OCI-LY7 (cell line): ENCODE data around the gene MERTK. TPM values are rescaled to one million over a fixed set of nuclear protein-coding genes. Genes with fewer than 3 reads are reported as not detected.

ENCODE experiments used
- BruUV-seq: library from RNA; stranded (reverse); fragments of 400-500 nt; replicated peaks from 2 replicates; lab custom pipeline; 2021; lab: Mats Ljungman, UMichigan
- CTCF ChIA-PET: fragments of 300-600 bp; sonication (Branson Sonifier 250); formaldehyde crosslinking; loops from one replicate; lab custom pipeline; 2022; ENCODE audit warnings: antibody characterized with exemption; ENCODE audit not compliant: unreplicated experiment; lab: Charles Lee
- POLR2A ChIA-PET: fragments of 300-600 bp; sonication (Branson Sonifier 250); formaldehyde crosslinking; loops from one replicate; lab custom pipeline; 2022; ENCODE audit warnings: antibody characterized with exemption; lab: Charles Lee
- DNase-seq: peaks from one replicate; pipeline ENCODE4 v3.0.0-alpha.2; 2015; ENCODE audit warnings: low spot score
- H2AFZ ChIP-seq: fragments of 200-600 bp; sonication (generic), shearing (Covaris generic); 2 replicates; pipeline ENCODE4 v1.6.1; 2014; ENCODE audit warnings: mild to moderate bottlenecking, antibody characterized with exemption, low read length, moderate library complexity
- H3K27ac ChIP-seq: fragments of 200-600 bp; sonication (generic); 2 replicates; pipeline ENCODE4 v1.5.1; 2014; ENCODE audit warnings: mixed run types, low read depth, mild to moderate bottlenecking, moderate library complexity, low read length, inconsistent platforms; ENCODE audit not compliant: poor library complexity, severe bottlenecking
- H3K36me3 ChIP-seq: fragments of 200-600 bp; sonication (generic); 2 replicates; pipeline ENCODE4 v1.6.1; 2014; ENCODE audit warnings: mild to moderate bottlenecking, antibody characterized with exemption, low read length, moderate library complexity, mixed read lengths; ENCODE audit not compliant: insufficient read depth
- H3K4me1 ChIP-seq: fragments of 200-600 bp; sonication (generic); 2 replicates; pipeline ENCODE4 v1.5.1; 2014; ENCODE audit warnings: mild to moderate bottlenecking, low read length; ENCODE audit not compliant: insufficient read depth, poor library complexity, severe bottlenecking
- H3K4me2 ChIP-seq: fragments of 200-600 bp; sonication (generic); 2 replicates; pipeline ENCODE4 v1.6.1; 2014; ENCODE audit warnings: mild to moderate bottlenecking, low read length
- H3K4me3 ChIP-seq: fragments of 200-600 bp; sonication (generic); 2 replicates; pipeline ENCODE4 v1.5.1; 2014; ENCODE audit warnings: mild to moderate bottlenecking, low read depth, low read length; ENCODE audit not compliant: poor library complexity, severe bottlenecking
- H3K79me2 ChIP-seq: fragments of 200-600 bp; sonication (generic); 2 replicates; pipeline ENCODE4 v1.6.1; 2016; ENCODE audit warnings: low read depth, mild to moderate bottlenecking, low read length, moderate library complexity, mixed read lengths; ENCODE audit not compliant: insufficient read depth
- H3K9me2 ChIP-seq: fragments of 200-600 bp; sonication (generic); 2 replicates; pipeline ENCODE4 v1.6.1; 2016; ENCODE audit warnings: mild to moderate bottlenecking, low read length, mixed read lengths; ENCODE audit not compliant: insufficient read depth
- H3K9me3 ChIP-seq: fragments of 200-600 bp; sonication (generic); 2 replicates; pipeline ENCODE4 v1.6.1; 2014; ENCODE audit warnings: mild to moderate bottlenecking, mixed run types, low read length, mixed read lengths
- H4K20me1 ChIP-seq: fragments of 200-600 bp; sonication (generic); 2 replicates; pipeline ENCODE4 v1.6.1; 2014; ENCODE audit warnings: mild to moderate bottlenecking, antibody characterized with exemption, low read length, moderate library complexity, mixed read lengths; ENCODE audit not compliant: insufficient read depth
- EZH2phosphoT487 ChIP-seq: fragments of 200-600 bp; sonication (generic); IDR thresholded peaks from 2 replicates; pipeline ENCODE4 v1.6.1; 2018; ENCODE audit warnings: low read depth, borderline replicate concordance, mild to moderate bottlenecking, mixed run types, antibody characterized with exemption, low read length, moderate library complexity, mixed read lengths
- intact Hi-C: fragments of 100-400 bp; cut with micrococcal nuclease; formaldehyde crosslinking; loops from one replicate; pipeline ENCODE4 v1.10.0; 2022; ENCODE audit not compliant: unreplicated experiment
- total RNA-seq, 2 experiments: library from RNA; depleted of rRNA in 1 of 2; stranded (reverse); fragments of >200 nt in 1 of 2; shearing (Covaris generic) in 1 of 2; gene quantifications; 2 replicates each; pipeline ENCODE4 v1.2.3, GENCODE V29; 2014 to 2022
- TF ChIP-seq, protein P1 (sequence below): fragments of 200-600 bp; sonication (generic); conservative IDR thresholded peaks from 2 replicates; pipeline ENCODE4 v1.5.1; 2014; ENCODE audit warnings: mild to moderate bottlenecking, antibody characterized with exemption, low read length, moderate library complexity, mixed read lengths

MERTK gene
- total RNA-seq, 2 experiments from 2014 or later: 0.38 TPM; not detected in 1

DNA sequence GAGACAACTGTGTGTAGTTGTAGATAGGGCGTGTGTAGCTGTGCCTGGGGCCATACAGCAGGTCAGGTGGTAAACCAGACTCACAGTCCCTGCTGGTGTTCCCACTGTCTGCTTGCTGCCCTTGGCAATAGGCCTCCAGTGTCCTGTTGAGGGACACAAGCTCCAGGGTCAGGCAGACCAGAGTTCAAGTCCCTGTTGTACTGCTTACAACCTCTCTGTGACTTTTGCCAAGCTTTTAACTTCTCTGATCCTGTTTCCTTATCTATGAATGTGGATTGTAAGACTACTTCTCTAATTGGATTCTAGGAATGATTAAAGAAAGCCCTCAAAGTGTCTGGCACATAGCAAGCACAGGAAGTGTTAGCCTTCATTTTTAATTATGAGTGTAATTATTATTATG lies 68.6 kb downstream of the MERTK start:
- no peaks in the 10 kb centered on the region for H3K9me3 ChIP-seq
- no peak overlapping the region for H3K27ac ChIP-seq
- intact Hi-C loops: no loop called here
- H3K36me3 ChIP-seq: no peaks in the 10 kb centered on the region
- CTCF ChIA-PET: no interaction called here
- H3K9me2 ChIP-seq: no peaks in the 10 kb centered on the region
- no peaks in the 10 kb centered on the region for H4K20me1 ChIP-seq
- H3K4me3 ChIP-seq: no peak overlapping the region
- no TSS peak for BruUV-seq
- no peak overlapping the region for H2AFZ ChIP-seq
- H3K79me2 ChIP-seq: no peaks in the 10 kb centered on the region
- no peak overlapping the region for H3K4me2 ChIP-seq
- TF ChIP-seq EZH2phosphoT487: no peak
- TF ChIP-seq, protein P1, sequence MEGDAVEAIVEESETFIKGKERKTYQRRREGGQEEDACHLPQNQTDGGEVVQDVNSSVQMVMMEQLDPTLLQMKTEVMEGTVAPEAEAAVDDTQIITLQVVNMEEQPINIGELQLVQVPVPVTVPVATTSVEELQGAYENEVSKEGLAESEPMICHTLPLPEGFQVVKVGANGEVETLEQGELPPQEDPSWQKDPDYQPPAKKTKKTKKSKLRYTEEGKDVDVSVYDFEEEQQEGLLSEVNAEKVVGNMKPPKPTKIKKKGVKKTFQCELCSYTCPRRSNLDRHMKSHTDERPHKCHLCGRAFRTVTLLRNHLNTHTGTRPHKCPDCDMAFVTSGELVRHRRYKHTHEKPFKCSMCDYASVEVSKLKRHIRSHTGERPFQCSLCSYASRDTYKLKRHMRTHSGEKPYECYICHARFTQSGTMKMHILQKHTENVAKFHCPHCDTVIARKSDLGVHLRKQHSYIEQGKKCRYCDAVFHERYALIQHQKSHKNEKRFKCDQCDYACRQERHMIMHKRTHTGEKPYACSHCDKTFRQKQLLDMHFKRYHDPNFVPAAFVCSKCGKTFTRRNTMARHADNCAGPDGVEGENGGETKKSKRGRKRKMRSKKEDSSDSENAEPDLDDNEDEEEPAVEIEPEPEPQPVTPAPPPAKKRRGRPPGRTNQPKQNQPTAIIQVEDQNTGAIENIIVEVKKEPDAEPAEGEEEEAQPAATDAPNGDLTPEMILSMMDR: no peak
- no peak for DNase-seq
- POLR2A ChIA-PET: interaction anchor here (0.7 kb wide), 1 partner anchor 372 kb away, joined by 3 read pairs; no protein-coding TSS in a partner anchor
- H3K4me1 ChIP-seq: no peaks in the 10 kb centered on the region

DNA sequence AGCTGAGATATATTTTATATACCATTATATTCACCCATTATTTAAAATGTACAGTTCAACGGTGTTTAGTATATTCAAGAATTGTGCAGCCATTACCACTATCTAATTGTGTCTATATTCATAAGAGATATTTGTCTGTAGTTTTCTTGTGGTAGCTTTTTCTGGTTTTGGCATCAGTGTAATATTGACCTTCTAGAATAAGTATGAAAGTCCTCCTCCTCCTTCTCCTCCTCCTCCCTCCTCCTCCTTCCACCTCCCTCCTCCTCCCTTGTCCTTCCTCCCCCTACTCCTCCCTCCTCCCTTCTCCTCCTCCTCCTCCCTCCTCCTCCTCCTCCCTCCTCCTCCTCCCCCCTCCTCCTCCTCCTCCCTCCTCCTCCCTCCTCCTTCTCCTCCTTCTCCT lies 72.0 kb downstream of the MERTK start:
- CTCF ChIA-PET: no interaction called here
- intact Hi-C loops: no loop called here
- Histone ChIP-seq H3K4me3 (no peak overlapping the region), H4K20me1 (no peaks in the 10 kb centered on the region), H3K4me1 (peaks cover 9% of the 10 kb centered on the region), H3K9me3 (no peaks in the 10 kb centered on the region), H3K4me2 (no peak overlapping the region), H3K79me2 (no peaks in the 10 kb centered on the region), H3K9me2 (no peaks in the 10 kb centered on the region), H3K27ac (no peak overlapping the region), H3K36me3 (no peaks in the 10 kb centered on the region), H2AFZ (no peak overlapping the region)
- no TSS peak for BruUV-seq
- TF ChIP-seq EZH2phosphoT487: no peak
- TF ChIP-seq, protein P1: no peak
- POLR2A ChIA-PET: interaction anchor here (0.6 kb wide), 1 partner anchor 264 kb away, joined by 4 read pairs; no protein-coding TSS in a partner anchor
- no peak for DNase-seq

DNA sequence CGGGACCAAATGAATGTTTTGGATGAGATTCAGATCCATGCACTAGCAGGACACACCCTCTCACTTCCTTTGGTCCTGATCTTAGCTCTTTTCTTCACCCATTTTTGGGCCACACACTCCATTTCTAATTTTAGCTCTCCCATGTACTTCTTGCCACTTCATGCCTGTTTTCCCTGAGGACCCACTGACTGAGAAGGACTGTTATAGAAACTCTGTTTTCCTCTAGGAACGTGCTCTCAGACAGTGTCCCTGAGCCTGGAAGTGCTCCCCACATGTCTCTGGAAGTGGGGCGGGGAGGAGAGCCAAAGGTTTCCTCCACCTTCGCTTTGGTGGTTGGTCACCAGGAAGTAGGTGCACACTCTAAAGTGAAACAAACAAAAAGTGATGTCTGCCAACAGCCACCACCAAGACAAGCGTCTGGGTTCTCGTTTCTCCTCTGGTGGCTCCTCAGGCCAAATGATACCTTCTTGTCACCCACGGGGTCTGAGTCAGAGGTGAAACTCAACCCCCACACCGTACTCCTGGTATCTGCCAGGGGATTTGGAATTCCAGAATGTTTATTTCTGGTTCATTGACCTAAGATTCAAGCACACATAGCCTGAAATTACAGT lies 74.7 kb downstream of the MERTK start:
- peak overlapping the region; percentile 27 for H3K4me3 ChIP-seq
- ChIA-PET POLR2A (no interaction called here), CTCF (no interaction called here)
- no peak for TF ChIP-seq EZH2phosphoT487
- TF ChIP-seq, protein P1: no peak
- no peak overlapping the region for H3K27ac ChIP-seq
- no peaks in the 10 kb centered on the region for H3K79me2 ChIP-seq
- no peaks in the 10 kb centered on the region for H4K20me1 ChIP-seq
- BruUV-seq: no TSS peak
- peak overlapping the region; percentile 89 for H2AFZ ChIP-seq
- peak overlapping the region; percentile 46 for H3K4me2 ChIP-seq
- no peaks in the 10 kb centered on the region; the same call in 1 of the 2 replicates for H3K9me3 ChIP-seq
- peak; percentile 26 for DNase-seq
- peaks cover 9% of the 10 kb centered on the region for H3K4me1 ChIP-seq
- no peaks in the 10 kb centered on the region for H3K36me3 ChIP-seq
- H3K9me2 ChIP-seq: no peaks in the 10 kb centered on the region
- intact Hi-C loops: no loop called here
